ENCODE data around the gene VEPH1. TPM values are rescaled to one million over a fixed set of nuclear protein-coding genes. Genes with fewer than 3 reads are reported as not detected.

VEPH1 gene
- polyA plus RNA-seq, 1 donor (not counting 4 experiments of a cell fraction or from before 2014, with no cell fraction given) = 0.21 TPM

- dilution Hi-C loops (cut with MboI; ENCODE audit: extremely low pct_ligation_motif_present, low sequenced_read_pairs) = no loop called here
- H2AFZ ChIP-seq (ENCODE audit: control insufficient read depth, low read length) = no peak overlapping the region
- H3K36me3 ChIP-seq (ENCODE audit: control insufficient read depth in 2 of 2, extremely low read depth in 1 of 2, insufficient read depth in 2 of 2, low read length in 2 of 2) = no peaks in the 10 kb centered on the region
- H3K4me2 ChIP-seq (ENCODE audit: control insufficient read depth, extremely low read depth, insufficient read depth, low read depth, low read length) = no peak overlapping the region
- H3K9ac ChIP-seq (ENCODE audit: control insufficient read depth, extremely low read depth, insufficient read depth, low read length) = no peak overlapping the region
- no peaks in the 10 kb centered on the region for H3K9me3 ChIP-seq (ENCODE audit: control insufficient read depth, low read depth, low read length)
- DNase-seq (ENCODE audit: low read depth, low spot score) (no peak), FAIRE-seq (no peak)
- no peak overlapping the region for H3K27ac ChIP-seq (ENCODE audit: control insufficient read depth, insufficient read depth, low read length)
- H3K4me1 ChIP-seq (ENCODE audit: control insufficient read depth, extremely low read depth, insufficient read depth, low read length) = no peaks in the 10 kb centered on the region
- no peak overlapping the region for H3K4me3 ChIP-seq (ENCODE audit: control insufficient read depth in 2 of 3, extremely low read depth in 1 of 3, insufficient read depth in 2 of 3, low read depth in 1 of 3, low read length in 3 of 3)
- H3K9me1 ChIP-seq (ENCODE audit: control insufficient read depth, extremely low read depth, insufficient read depth, low read length) = no peaks in the 10 kb centered on the region
- no peaks in the 10 kb centered on the region for H3K27me3 ChIP-seq (ENCODE audit: control insufficient read depth, extremely low read depth, insufficient read depth, low read length)
- TF ChIP-seq CTCF (optimal IDR thresholded peaks at IDR 0.05 in 1 of 3, IDR thresholded peaks at IDR 0.05 in 1 of 3, conservative IDR thresholded peaks at IDR 0.05 in 1 of 3; ENCODE audit: extremely low read depth in 1 of 3, insufficient read depth in 2 of 3, low read length in 3 of 3) = no peak
- TF ChIP-seq EZH2 (IDR thresholded peaks at IDR 0.05; ENCODE audit: low read length) = no peak
- no peaks in the 10 kb centered on the region for H3K79me2 ChIP-seq (ENCODE audit: control insufficient read depth, insufficient read depth, low read length)
- H4K20me1 ChIP-seq (ENCODE audit: control insufficient read depth, extremely low read depth, insufficient read depth, low read length) = no peaks in the 10 kb centered on the region
These were observed 19.4 kb upstream of the VEPH1 start for GRCh38 chr3:157522648-157523047.

DNA sequence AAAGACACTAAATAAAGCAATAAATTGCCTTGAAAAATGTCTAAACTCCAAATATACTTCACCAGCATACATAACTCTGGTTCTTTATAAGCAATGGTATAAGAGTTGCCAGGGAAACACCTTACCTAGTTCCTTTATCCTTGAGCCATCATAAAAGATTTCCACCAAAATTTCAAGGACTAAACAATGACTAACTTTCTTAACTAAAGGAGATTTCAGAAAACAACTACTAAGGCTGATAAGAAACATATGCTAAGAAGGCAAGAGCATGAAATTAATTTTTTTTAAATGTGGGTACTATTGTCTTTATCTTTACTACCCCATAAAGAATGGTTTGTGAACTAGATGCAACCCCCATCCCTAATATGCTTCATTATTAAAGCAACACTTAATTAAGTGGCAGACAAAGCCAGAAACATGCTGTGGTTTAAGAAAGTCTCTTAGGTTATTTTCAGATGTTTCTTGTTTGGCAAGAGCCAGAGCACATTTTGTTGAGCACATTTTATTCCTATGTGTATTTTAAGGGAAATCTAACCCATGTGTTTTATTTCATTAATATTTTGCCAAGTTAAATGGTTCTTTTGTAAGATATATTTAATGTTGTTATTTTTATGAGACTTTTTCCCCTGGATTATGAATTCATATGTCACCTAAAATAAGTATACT, 17.4 kb upstream of the VEPH1 start:
- H2AFZ ChIP-seq (ENCODE audit: control insufficient read depth, low read length) = no peak overlapping the region
- no peak overlapping the region for H3K9ac ChIP-seq (ENCODE audit: control insufficient read depth, extremely low read depth, insufficient read depth, low read length)
- no peak overlapping the region for H3K27ac ChIP-seq (ENCODE audit: control insufficient read depth, insufficient read depth, low read length)
- H4K20me1 ChIP-seq (ENCODE audit: control insufficient read depth, extremely low read depth, insufficient read depth, low read length) = no peaks in the 10 kb centered on the region
- dilution Hi-C loops (cut with MboI; ENCODE audit: extremely low pct_ligation_motif_present, low sequenced_read_pairs) = no loop called here
- H3K36me3 ChIP-seq (ENCODE audit: control insufficient read depth in 2 of 2, extremely low read depth in 1 of 2, insufficient read depth in 2 of 2, low read length in 2 of 2) = no peaks in the 10 kb centered on the region
- DNase-seq (ENCODE audit: low read depth, low spot score) (no peak), FAIRE-seq (no peak)
- TF ChIP-seq EZH2 (IDR thresholded peaks at IDR 0.05; ENCODE audit: low read length) (no peak), CTCF (optimal IDR thresholded peaks at IDR 0.05 in 1 of 3, IDR thresholded peaks at IDR 0.05 in 1 of 3, conservative IDR thresholded peaks at IDR 0.05 in 1 of 3; ENCODE audit: extremely low read depth in 1 of 3, insufficient read depth in 2 of 3, low read length in 3 of 3) (no peak)
- H3K79me2 ChIP-seq (ENCODE audit: control insufficient read depth, insufficient read depth, low read length) = no peaks in the 10 kb centered on the region
- H3K4me2 ChIP-seq (ENCODE audit: control insufficient read depth, extremely low read depth, insufficient read depth, low read depth, low read length) = no peak overlapping the region
- H3K9me3 ChIP-seq (ENCODE audit: control insufficient read depth, low read depth, low read length) = no peaks in the 10 kb centered on the region
- H3K4me1 ChIP-seq (ENCODE audit: control insufficient read depth, extremely low read depth, insufficient read depth, low read length) = no peaks in the 10 kb centered on the region
- no peaks in the 10 kb centered on the region for H3K9me1 ChIP-seq (ENCODE audit: control insufficient read depth, extremely low read depth, insufficient read depth, low read length)
- no peaks in the 10 kb centered on the region for H3K27me3 ChIP-seq (ENCODE audit: control insufficient read depth, extremely low read depth, insufficient read depth, low read length)
- H3K4me3 ChIP-seq (ENCODE audit: control insufficient read depth in 2 of 3, extremely low read depth in 1 of 3, insufficient read depth in 2 of 3, low read depth in 1 of 3, low read length in 3 of 3) = no peak overlapping the region
